ENCODE results near the gene PIEZO1.
"Not testable (repeated sequence)": the region's sequence is repeated elsewhere in the genome, so short reads cannot be mapped to it uniquely, and the experiment has no call there.

Gene PIEZO1

DNA sequence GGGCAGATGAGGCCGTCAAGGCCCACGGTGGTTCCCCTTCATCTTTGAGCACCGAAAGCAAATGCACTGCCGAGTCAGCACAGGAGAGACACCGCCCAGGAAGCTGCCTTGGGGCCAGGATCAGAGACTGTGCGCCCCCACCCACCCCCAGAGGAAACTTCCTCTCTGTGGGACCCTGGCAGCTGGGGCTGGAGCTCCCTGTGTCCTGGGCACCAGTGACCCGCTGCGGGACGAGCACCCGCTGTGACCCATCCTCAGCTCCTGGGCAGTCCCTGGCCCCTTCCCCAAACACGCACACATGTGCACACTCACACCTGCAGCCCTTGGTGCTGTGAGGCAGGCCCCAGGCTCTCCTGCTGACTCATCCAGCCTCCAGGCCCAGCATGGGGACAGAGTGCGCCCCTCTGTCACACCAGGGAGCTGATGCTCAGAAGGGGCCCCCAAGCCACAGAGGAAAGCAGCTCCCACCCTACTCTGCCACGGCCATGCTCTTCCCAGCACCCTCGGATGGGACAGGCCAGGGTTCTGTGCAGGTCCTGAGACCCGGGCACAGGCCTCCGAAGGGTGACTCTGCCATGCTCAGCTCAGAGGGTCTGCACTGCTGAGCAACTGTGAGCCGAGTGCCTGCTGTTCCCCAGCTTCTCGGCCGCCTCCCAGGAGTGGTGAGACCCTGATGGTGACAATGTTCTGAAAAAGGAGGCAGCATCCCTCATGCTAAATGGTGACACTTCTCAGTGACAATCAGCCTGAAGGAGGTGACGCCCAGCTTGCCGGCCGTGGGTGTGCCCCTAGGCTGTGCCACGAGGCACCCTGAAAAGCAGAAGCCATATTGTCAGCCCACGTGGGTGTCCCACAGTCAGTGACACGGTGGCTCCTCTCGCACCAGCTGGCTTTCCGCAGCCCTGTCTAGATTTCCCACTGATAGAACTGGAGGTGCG lies 3.6 kb downstream of the PIEZO1 start:
- peak; percentile 54 to 66 for DNase-seq (ENCODE audit: low read depth in 2 of 2)

DNA sequence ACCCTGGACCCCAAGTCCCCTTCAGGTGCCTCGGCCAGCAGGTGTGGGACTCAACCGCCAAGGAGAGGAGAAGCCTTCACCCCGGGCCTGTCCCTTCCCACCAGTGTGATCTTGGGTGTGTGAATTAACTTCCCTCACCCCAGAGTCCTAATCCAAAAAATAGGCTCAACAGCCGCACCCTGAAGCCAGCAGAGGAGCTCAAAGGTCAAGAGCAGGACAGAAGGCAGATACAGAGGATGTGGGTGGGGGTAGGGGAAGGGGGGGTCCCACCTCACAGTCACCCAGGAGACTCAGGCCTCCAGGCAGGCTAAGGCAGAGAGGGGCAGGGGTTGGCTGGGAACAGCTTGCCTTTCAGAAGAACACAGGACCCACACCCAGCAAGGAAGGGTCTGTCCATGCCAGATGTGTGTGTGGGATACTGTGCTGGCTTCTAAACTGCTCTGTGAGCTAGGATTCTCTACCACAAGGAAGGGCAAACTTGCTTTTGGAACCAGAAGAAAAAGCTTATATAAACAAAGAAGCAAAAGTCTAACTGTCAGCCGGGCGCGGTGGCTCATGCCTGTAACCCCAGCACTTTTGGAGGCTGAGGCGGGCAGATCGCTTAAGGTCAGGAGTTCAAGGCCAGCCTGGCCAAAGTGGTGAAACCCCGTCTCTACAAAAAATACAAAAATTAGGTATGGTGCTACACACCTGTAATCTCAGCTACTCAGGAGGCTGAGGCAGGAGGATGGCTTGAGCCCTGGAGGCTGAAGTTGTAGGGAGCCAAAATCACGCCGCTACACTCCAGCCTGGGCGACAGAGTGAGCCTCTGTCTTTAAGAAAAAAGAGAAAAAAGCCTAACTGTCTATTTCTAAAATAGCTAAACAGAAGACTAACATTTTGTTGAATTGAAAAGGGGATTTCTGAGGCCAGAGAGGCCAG lies 4.6 kb downstream of the PIEZO1 start:
- DNase-seq (ENCODE audit: low read depth in 2 of 2), result no peak

DNA sequence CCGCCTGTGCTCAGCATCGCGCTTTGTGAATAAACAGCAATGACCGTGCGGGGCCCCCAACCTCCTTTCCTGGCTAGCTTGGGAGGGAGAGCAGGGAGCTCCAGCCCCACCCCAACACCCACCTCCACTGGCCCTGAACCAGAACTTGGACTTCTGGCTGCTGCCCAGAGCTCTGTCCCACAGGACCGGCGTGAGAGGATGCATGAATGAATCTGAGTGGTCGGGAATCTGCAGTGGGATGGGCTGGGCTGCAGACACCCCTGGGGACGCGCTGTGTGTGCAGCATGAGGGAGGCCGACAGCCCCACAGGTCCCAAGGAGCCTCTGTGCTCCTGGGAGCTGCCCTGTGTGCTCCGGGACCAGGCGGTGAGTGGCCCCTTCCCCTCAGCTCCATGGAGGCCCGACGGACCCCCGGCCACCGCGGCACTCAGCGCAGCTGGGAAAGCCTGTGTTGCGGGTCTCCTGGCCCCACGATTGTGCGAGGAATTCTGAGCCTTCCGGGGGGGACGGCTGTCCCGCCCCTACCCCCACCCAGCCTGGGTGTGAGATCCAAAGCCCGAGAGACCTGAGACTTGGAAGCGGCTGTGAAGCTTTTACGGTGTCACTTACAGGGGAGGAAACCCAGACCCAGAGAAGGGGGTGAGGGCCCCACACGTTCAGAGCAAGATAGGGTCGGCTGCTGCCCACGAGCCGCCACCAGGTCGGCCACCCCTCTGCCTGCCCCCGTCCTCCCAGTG lies 5.4 kb downstream of the PIEZO1 start:
- no peak for DNase-seq (ENCODE audit: low read depth in 2 of 2)

- DNase-seq (ENCODE audit: low read depth in 2 of 2), result no peak
Measured at GRCh38 chr16:88778541-88779065, 6.4 kb downstream of the PIEZO1 start.

DNA sequence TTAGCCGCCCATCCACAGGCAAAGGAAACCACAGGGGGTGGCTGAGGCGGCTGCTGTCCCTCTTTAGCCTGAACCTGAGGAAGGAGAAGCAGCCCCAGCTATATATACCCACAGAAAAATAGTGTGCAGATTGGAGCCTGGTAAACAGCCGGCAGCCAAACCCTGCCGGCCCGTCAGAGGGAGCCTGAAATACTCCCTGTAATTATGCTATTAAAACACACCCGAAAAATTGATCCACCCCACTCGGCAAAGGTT lies 6.8 kb downstream of the PIEZO1 start:
- DNase-seq (ENCODE audit: low read depth in 2 of 2), result no peak

GRCh38 chr16:88777471-88778270 lies 7.3 kb downstream of the PIEZO1 start:
- DNase-seq (ENCODE audit: low read depth in 2 of 2), result no peak

DNA sequence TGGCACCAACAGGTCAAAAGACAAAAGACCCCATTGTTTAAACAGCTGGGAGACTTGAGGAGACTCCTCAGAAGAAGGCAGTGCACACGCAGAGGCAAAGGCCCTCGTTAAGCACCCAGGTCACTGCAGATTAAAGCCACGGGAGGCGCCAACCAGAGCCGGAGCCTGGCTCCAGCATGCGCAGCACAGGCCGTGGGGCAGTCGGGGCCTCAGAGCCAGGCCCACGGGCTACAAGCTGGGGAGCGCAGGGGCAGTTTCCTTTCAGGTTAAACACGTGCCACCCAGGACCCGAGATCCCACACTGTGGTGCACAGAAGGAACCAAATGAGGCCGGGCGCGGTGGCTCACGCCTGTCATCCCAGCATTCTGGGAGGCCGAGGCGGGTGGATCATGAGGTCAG lies 9.2 kb downstream of the PIEZO1 start:
- no peak for DNase-seq (ENCODE audit: low read depth in 2 of 2)

DNA sequence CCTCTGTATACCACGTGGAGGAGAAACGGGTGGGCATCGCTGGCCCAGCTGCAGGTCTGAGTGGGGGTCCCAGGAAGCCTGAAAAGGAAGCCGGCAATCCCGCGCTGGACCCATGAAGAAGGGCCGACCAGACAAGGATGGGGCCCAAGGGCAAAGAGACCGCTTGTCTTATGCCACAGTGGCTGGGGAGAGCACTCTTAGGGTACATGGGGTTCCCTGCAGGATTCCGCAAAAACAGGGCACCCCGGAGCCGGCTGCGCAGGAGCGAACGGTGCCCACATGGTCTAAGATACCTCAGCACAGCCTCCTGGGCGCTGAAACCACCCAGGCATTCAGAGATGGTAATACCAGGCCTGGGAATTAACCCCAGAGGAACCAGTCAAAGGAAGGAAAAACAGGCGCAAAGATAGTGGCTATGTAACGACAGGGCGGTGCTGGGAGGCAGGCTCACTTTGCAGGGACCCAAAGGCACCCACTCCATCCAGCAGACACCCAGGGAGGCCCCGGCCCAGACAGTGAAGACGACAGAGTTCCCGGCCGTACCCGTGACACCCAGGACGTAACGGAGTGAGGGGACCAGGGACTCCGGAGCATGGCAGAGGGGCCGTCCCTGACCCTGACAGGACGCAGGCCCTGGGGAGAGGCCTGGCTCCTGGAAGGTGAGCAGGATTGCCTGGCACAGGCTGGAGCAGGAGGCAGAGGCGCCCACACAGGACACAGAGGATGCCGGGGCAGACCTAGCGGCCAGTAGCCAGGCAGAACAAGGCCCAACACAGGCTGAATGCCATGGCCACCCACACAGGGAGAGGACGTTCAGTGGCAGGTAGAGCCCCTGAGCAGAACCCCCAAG lies 10.3 kb downstream of the PIEZO1 start:
- DNase-seq (ENCODE audit: low read depth in 2 of 2), result no peak

DNA sequence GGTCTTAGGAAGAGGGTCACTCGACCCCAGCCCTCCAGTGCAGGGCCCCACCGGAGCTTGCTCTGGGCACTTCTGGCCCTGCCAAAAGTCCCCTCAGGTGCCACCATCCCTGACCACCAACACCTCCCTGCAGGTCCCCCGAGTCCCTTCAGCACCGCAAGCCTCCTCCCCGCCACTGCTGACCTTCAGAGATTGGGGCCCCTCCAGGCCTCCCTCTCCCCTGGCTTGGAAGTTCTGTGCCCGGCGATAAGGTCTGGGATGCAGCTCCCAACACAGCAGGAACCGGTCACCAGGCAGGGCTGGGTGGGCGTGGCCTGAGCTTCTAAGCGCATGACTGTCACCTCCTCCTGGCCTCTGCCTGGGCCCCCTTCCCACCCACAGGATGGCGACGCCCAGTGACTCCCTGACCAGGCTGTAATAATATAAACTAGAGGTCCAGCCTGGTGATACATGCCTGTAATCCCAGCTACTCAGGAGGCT lies 11.2 kb downstream of the PIEZO1 start:
- DNase-seq (ENCODE audit: low read depth in 2 of 2), result no peak

- no peak for DNase-seq (ENCODE audit: low read depth in 2 of 2)
Measured at GRCh38 chr16:88772871-88773811, 11.9 kb downstream of the PIEZO1 start.

DNA sequence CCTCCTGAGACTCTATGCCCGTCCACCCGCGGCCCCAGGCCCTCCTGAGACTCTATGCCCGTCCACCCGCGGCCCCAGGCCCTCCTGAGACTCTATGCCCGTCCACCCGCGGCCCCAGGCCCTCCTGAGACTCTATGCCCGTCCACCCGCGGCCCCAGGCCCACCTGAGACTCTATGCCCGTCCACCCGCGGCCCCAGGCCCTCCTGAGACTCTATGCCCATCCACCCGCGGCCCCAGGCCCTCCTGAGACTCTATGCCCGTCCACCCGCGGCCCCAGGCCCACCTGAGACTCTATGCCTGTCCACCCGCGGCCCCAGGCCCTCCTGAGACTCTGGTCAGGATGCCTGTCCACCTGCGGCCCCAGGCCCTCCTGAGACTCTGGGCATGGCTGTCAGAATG lies 13.2 kb downstream of the PIEZO1 start:
- DNase-seq (ENCODE audit: low read depth in 2 of 2), result not testable (repeated sequence)

- DNase-seq (ENCODE audit: low read depth in 2 of 2), result no peak
Measured at GRCh38 chr16:88771294-88771772, 13.7 kb downstream of the PIEZO1 start.

DNA sequence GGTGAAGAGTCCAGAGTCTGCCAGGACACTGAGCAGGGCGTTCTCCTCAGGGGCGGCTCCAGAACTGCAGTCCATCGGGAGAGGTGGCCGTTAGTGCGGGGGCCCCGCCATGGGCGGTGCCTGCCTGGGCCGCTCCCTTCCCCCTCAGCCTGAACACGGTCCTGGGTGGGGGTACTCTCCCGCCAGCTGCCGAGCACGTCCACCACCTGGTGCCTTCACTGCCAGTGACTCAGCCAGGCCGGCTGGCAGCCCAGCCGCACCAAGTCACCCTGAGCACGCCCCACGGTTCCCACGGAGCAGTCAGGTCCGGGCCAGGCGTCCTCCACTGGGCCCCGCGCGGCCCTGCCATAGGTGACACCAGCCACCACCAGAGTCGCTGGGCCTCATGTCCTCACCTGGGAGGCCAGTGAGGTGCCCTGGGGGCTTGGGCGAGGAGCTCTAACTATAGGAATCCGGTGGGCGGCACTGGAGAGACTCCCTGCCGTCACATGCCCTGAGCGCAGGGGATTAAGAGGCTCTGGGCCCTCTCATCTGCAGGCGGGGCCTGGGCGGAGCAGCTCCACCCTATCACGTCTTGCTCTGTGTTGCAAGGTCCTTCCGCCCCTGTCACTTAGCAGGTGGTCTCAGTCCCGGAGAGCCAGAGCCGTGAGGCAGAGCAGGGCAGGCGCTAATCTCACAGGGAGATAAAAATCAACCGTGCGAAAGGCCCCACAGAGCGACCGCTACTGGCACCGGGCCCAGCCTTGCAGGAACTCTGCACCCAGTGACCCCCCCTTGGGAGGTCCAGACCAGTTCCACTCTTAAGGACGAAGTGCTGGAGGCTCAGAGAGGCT lies 14.3 kb downstream of the PIEZO1 start:
- no peak for DNase-seq (ENCODE audit: low read depth in 2 of 2)

DNA sequence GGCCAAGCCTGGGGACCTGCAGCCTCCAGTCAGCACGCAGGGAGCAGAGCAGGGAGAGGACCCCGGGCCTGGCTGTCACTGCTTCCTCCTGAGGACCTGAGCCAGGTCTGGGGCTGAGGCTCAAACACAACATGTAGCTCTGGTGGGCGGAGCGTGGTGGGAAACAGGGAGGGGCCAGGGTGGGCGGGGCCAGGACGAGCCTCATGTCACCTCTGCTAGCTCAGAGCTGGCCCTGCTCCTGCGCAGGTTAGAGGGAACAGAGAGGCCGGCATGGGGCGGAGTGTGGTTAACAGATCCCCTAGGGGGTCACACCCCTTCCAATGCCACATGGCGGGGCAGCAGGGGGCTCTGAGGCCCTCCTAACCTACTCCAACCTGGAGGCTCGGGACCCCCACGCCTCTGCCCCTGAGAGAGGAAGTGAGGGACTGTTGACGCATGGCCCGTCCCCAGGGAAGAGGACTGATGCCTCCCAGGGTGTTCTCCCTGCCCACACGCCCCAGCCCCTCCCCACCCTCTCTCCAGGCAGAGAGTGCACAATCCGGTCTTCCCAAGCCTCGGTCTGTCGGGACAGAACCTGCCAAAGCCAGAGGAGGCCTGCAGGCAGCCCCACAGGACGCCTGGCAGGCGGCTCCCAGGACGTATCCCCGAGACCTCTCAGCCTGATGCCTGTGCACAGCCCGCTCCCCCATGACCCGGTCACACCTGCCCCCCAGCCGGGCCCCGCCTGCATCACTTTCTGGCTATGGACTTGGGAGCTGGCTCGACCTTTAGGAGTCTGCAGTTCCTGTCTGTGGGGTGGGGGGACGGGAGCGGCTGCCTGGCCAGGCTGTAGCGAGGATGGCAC lies 15.2 kb downstream of the PIEZO1 start:
- no peak for DNase-seq (ENCODE audit: low read depth in 2 of 2)

DNA sequence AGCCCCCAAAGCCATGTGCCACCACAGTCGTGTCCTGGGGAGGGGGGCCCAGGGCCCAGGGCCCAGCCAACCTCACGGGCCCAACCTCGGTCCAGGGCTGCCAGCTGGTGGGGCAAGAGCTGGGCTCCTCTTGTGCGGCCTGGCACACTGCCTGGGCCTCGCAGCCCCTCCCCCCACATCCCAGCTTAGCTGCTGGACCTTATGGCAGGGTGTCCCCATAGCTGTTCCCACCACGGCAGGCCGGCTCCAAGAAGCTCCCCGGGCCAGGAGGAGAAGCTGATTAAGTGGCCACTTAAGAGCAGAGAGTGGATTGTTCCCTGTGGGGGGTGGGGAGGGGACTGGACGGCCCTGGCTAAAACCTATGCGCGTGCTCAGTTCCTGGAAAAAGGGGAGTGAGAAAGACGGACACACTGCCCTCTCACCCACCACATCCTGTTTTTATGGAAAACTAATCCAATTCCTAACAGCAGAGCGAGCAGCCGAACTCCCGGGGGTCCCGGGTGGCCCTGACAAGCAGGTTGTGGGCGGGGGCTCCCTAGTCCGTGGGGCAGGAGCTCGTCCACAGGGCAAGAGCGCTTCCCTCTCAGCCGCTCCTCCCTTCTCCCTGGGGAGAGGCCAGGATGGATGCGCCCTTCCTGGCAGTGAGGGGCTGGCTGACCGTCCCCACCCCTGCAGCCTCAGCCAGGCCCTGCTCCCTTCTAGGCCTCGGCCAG lies 16.8 kb downstream of the PIEZO1 start:
- no peak for DNase-seq (ENCODE audit: low read depth in 2 of 2)

DNA sequence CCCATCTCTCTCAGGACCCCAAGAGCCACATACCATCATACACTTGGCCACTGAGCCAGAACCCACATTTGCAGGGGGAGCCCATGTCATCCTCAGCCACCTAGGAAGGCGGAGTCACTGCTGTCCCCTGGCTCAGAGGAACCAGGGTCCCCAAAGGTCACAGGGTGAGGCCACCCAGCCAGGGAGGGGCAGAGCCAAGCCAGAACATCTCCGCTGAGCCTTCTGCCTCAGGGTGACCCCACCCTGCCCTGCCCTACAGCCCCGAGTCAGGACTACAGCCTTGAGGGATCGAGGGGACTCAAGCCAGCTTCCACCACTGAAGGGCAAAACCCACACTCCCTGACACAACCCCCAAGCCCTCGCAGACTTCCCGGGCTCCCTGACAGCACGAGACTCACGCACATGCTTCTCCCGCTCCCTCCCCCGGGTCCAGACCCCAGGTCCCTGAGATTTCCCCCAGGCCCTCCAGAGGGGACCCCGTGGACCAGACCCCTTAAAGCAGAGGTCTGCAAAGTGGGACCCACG lies 17.4 kb downstream of the PIEZO1 start:
- no peak for DNase-seq (ENCODE audit: low read depth in 2 of 2)

Data from stimulated activated CD4-positive, alpha-beta T cell treated with anti-CD3 and anti-CD28 coated beads, Interleukin-1b, Interleukin-23, amount 100 ng/mL, for 4 hours (primary cell).